Sigmoid colon (tissue), 4 donors: ENCODE data around the gene HECW1.

Experiments
- CTCF ChIP-seq, 4 experiments: fragments of 450-650 bp in 3 of 4; fragments of 200-600 bp in 1 of 4; IDR thresholded peaks; one replicate each; pipeline ENCODE4 v1.5.1; 2016 to 2019; ENCODE audit warnings: antibody characterized with exemption in 4 of 4, mild to moderate bottlenecking in 3 of 4, moderate library complexity in 2 of 4
- POLR2A ChIP-seq, 2 donors: fragments of 450-650 bp; IDR thresholded peaks; one replicate each; pipeline ENCODE4 v1.6.1; 2016; ENCODE audit warnings: antibody characterized with exemption in 2 of 2, mild to moderate bottlenecking in 2 of 2, moderate library complexity in 2 of 2
- POLR2AphosphoS5 ChIP-seq, 4 donors: sonication (generic); formaldehyde crosslinking; IDR thresholded peaks; one replicate each; pipeline ENCODE4 v1.6.1; 2017; ENCODE audit warnings: antibody characterized with exemption in 4 of 4

- TF ChIP-seq CTCF (IDR thresholded peaks at IDR 0.05): no peak
- TF ChIP-seq POLR2AphosphoS5 (IDR thresholded peaks at IDR 0.05): no peak
- no peak for TF ChIP-seq POLR2A (IDR thresholded peaks at IDR 0.05)
Measured at GRCh38 chr7:43311052-43311451, 198.6 kb downstream of the HECW1 start.
